ENCODE measurements around the gene RFNG.

Gene RFNG

GRCh38 chr17:82089723-82090548 is 38.3 kb upstream of the RFNG start:
- no peak for DNase-seq (ENCODE audit: low read depth)

GRCh38 chr17:82088838-82089722 is 37.5 kb upstream of the RFNG start:
- DNase-seq (ENCODE audit: low read depth), result no peak

GRCh38 chr17:82087961-82088837 is 36.6 kb upstream of the RFNG start:
- no peak for DNase-seq (ENCODE audit: low read depth)

- no peak for DNase-seq (ENCODE audit: low read depth)
These were observed 35.6 kb upstream of the RFNG start for GRCh38 chr17:82086941-82087906.

- DNase-seq (ENCODE audit: low read depth), result no peak
These were observed 34.5 kb upstream of the RFNG start for GRCh38 chr17:82085931-82086764.

- DNase-seq (ENCODE audit: low read depth), result no peak
These were observed 33.6 kb upstream of the RFNG start for GRCh38 chr17:82085031-82085861.

- no peak for DNase-seq (ENCODE audit: low read depth)
These were observed 32.9 kb upstream of the RFNG start for GRCh38 chr17:82084373-82085030.

- DNase-seq (ENCODE audit: low read depth), result no peak
These were observed 32.1 kb upstream of the RFNG start for GRCh38 chr17:82083533-82084359.

GRCh38 chr17:82083009-82083408 is 31.4 kb upstream of the RFNG start:
- DNase-seq (ENCODE audit: low read depth), result no peak

- no peak for DNase-seq (ENCODE audit: low read depth)
These were observed 30.8 kb upstream of the RFNG start for GRCh38 chr17:82082456-82082855.

- DNase-seq (ENCODE audit: low read depth), result no peak
These were observed 30.4 kb upstream of the RFNG start for GRCh38 chr17:82081966-82082365.

- no peak for DNase-seq (ENCODE audit: low read depth)
These were observed 29.9 kb upstream of the RFNG start for GRCh38 chr17:82081546-82081945.

- DNase-seq (ENCODE audit: low read depth), result no peak
These were observed 29.3 kb upstream of the RFNG start for GRCh38 chr17:82080789-82081464.

- no peak for DNase-seq (ENCODE audit: low read depth)
These were observed 28.6 kb upstream of the RFNG start for GRCh38 chr17:82080048-82080788.

GRCh38 chr17:82079001-82079677 is 27.5 kb upstream of the RFNG start:
- DNase-seq (ENCODE audit: low read depth), result no peak

GRCh38 chr17:82078433-82078832 is 26.8 kb upstream of the RFNG start:
- no peak for DNase-seq (ENCODE audit: low read depth)
